Endothelial cell of hepatic sinusoid (primary cell): Measurements from ENCODE around the gene LIFR.

Experiments used
- in situ Hi-C: cut with HindIII; loops from 2 replicates; pipeline ENCODE4 v1.10.0; 2017; ENCODE audit warnings: low sequenced_read_pairs

The LIFR gene

GRCh38 chr5:38554403-38554802 lies 2.0 kb downstream of the LIFR start:
- in situ Hi-C loops: no loop called here

GRCh38 chr5:38553001-38553521 lies 3.4 kb downstream of the LIFR start:
- in situ Hi-C loops: no loop called here

- in situ Hi-C loops: no loop called here
These were observed 5.1 kb downstream of the LIFR start for GRCh38 chr5:38551030-38552017.

- in situ Hi-C loops: no loop called here
These were observed 8.2 kb downstream of the LIFR start for GRCh38 chr5:38548064-38548759.

GRCh38 chr5:38547257-38547656 lies 9.2 kb downstream of the LIFR start:
- in situ Hi-C loops: no loop called here

- in situ Hi-C loops: no loop called here
These were observed 9.7 kb downstream of the LIFR start for GRCh38 chr5:38546691-38547146.

- in situ Hi-C loops: loop anchor here (5.0 kb wide), 1 partner anchor 102 kb away; no protein-coding TSS in a partner anchor
These were observed 12.6 kb downstream of the LIFR start for GRCh38 chr5:38543886-38544285.

GRCh38 chr5:38543074-38543473 lies 13.4 kb downstream of the LIFR start:
- in situ Hi-C loops: loop anchor here (5.0 kb wide), 1 partner anchor 101 kb away; no protein-coding TSS in a partner anchor

GRCh38 chr5:38541174-38541725 lies 15.2 kb downstream of the LIFR start:
- in situ Hi-C loops: loop anchor here (5.0 kb wide), 1 partner anchor 99 kb away; no protein-coding TSS in a partner anchor

- in situ Hi-C loops: loop anchor here (5.0 kb wide), 1 partner anchor 98 kb away; no protein-coding TSS in a partner anchor
These were observed 16.1 kb downstream of the LIFR start for GRCh38 chr5:38540314-38540713.

GRCh38 chr5:38538161-38538560 lies 18.3 kb downstream of the LIFR start:
- in situ Hi-C loops: no loop called here

GRCh38 chr5:38537505-38537904 lies 18.9 kb downstream of the LIFR start:
- in situ Hi-C loops: no loop called here

GRCh38 chr5:38536968-38537367 lies 19.5 kb downstream of the LIFR start:
- in situ Hi-C loops: no loop called here

- in situ Hi-C loops: no loop called here
These were observed 20.6 kb downstream of the LIFR start for GRCh38 chr5:38535845-38536244.

- in situ Hi-C loops: no loop called here
These were observed 21.1 kb downstream of the LIFR start for GRCh38 chr5:38535248-38535750.

- in situ Hi-C loops: no loop called here
These were observed 22.3 kb downstream of the LIFR start for GRCh38 chr5:38534156-38534453.

GRCh38 chr5:38533286-38534155 lies 22.9 kb downstream of the LIFR start:
- in situ Hi-C loops: no loop called here

GRCh38 chr5:38532165-38532669 lies 24.2 kb downstream of the LIFR start:
- in situ Hi-C loops: no loop called here

- in situ Hi-C loops: no loop called here
These were observed 24.9 kb downstream of the LIFR start for GRCh38 chr5:38531518-38531917.
